Tibial artery (tissue), 4 donors: ENCODE data around the gene ACAD11.
A peak's percentile ranks its signal among the peaks of the same experiment; 100 is the strongest.

ENCODE experiments used
- DNase-seq, 2 donors: peaks; one replicate each; pipeline ENCODE4 v3.0.0-alpha.2; 2019
- H3K27ac ChIP-seq, 2 donors: fragments of 200-600 bp; sonication (generic) in 1 of 2; 1 replicate in 1 of 2; 2 replicates in 1 of 2; pipeline ENCODE4 v1.5.1; 2018 to 2019; ENCODE audit warnings: mild to moderate bottlenecking in 1 of 2
- H3K27me3 ChIP-seq, 2 donors: fragments of 200-600 bp; sonication (generic) in 1 of 2; one replicate each; pipeline versions ENCODE4 v1.5.1 to v1.6.0; 2016 to 2019
- H3K36me3 ChIP-seq, 3 donors: fragments of 200-600 bp; sonication (generic) in 2 of 3; one replicate each; pipeline ENCODE4 v1.5.1; 2016 to 2019; ENCODE audit warnings: mild to moderate bottlenecking in 2 of 3
- H3K4me1 ChIP-seq, 4 donors: fragments of 200-600 bp; sonication (generic) in 2 of 4; 1 replicate in 3 of 4; 2 replicates in 1 of 4; pipeline ENCODE4 v1.5.1; 2016 to 2019
- H3K4me3 ChIP-seq, 2 donors: fragments of 200-600 bp; sonication (generic) in 1 of 2; 1 replicate in 1 of 2; 2 replicates in 1 of 2; pipeline ENCODE4 v1.5.1; 2018 to 2019; ENCODE audit warnings: mild to moderate bottlenecking in 2 of 2
- H3K9me3 ChIP-seq, 3 donors: fragments of 200-600 bp; sonication (generic) in 1 of 3; one replicate each; pipeline ENCODE4 v1.5.1; 2016 to 2019
- intact Hi-C: fragments of 100-400 bp; cut with DNase I; formaldehyde crosslinking; loops from one replicate; pipeline ENCODE4 v1.15.0; 2023; ENCODE audit warnings: low total_unique reads
- TF ChIP-seq, protein P1 (sequence below), 2 experiments: fragments of 200-600 bp in 1 of 2; fragments of 450-650 bp in 1 of 2; IDR thresholded peaks; one replicate each; pipeline ENCODE4 v1.5.1; 2017 to 2019; ENCODE audit warnings: antibody characterized with exemption in 2 of 2, mild to moderate bottlenecking in 1 of 2, moderate library complexity in 1 of 2

The ACAD11 gene

DNA sequence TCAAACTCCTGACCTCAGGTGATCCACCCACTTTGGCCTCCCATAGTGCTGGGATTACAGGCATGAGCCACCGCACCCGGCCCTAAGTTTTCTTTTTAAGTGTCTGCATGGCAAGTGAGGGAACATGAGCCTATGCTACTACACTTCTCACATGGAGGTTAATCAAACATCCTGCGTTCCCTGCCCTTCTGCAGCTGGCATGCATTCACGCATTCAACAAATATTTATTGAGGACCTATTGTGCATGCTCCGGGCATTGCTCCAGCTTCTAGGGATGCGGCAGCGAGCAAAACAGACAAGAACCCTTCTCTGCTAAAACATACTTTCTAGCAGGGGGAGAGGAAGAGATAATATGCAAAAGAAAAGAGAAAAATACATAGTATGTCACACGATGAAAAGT, 105.2 kb downstream of the ACAD11 start:
- Histone ChIP-seq H3K9me3 (no peaks in the 10 kb centered on the region), H3K27ac (no peak overlapping the region), H3K4me3 (no peak overlapping the region), H3K27me3 (no peaks in the 10 kb centered on the region), H3K4me1 (peaks cover 0 to 19% (median 10%) of the 10 kb centered on the region in 4 donors), H3K36me3 (peaks cover 0 to 22% (median 3%) of the 10 kb centered on the region in 3 donors)
- TF ChIP-seq, protein P1, sequence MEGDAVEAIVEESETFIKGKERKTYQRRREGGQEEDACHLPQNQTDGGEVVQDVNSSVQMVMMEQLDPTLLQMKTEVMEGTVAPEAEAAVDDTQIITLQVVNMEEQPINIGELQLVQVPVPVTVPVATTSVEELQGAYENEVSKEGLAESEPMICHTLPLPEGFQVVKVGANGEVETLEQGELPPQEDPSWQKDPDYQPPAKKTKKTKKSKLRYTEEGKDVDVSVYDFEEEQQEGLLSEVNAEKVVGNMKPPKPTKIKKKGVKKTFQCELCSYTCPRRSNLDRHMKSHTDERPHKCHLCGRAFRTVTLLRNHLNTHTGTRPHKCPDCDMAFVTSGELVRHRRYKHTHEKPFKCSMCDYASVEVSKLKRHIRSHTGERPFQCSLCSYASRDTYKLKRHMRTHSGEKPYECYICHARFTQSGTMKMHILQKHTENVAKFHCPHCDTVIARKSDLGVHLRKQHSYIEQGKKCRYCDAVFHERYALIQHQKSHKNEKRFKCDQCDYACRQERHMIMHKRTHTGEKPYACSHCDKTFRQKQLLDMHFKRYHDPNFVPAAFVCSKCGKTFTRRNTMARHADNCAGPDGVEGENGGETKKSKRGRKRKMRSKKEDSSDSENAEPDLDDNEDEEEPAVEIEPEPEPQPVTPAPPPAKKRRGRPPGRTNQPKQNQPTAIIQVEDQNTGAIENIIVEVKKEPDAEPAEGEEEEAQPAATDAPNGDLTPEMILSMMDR (IDR thresholded peaks at IDR 0.05) = no peak
- DNase-seq = no peak
- intact Hi-C loops = no loop called here

DNA sequence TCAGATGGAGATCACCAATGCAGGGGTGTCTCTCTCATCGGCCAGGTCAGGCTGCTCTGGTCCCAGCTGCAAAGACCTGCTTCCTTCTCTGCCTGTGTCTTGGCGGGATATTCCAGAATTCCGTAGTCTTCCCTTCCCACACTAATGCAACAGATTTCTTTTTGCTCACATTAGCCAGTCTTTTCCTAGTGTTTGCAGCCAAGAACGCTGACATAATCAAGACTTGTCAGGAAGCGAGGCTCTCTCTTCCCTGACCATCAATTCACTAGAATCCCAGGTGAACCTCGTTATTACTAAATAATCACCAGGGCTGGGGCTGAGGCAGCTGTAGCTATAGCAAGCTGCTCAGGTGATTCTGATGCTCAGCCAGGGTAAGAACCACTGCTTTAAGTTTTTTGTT, 105.8 kb downstream of the ACAD11 start:
- Histone ChIP-seq H3K4me3 (no peak overlapping the region), H3K36me3 (peaks cover 0 to 16% (median 0%) of the 10 kb centered on the region in 3 donors), H3K9me3 (no peaks in the 10 kb centered on the region), H3K4me1 (peaks cover 0 to 19% (median 10%) of the 10 kb centered on the region in 4 donors), H3K27me3 (no peaks in the 10 kb centered on the region), H3K27ac (no peak overlapping the region)
- TF ChIP-seq, protein P1 (IDR thresholded peaks at IDR 0.05) = no peak
- DNase-seq = no peak
- intact Hi-C loops = no loop called here

DNA sequence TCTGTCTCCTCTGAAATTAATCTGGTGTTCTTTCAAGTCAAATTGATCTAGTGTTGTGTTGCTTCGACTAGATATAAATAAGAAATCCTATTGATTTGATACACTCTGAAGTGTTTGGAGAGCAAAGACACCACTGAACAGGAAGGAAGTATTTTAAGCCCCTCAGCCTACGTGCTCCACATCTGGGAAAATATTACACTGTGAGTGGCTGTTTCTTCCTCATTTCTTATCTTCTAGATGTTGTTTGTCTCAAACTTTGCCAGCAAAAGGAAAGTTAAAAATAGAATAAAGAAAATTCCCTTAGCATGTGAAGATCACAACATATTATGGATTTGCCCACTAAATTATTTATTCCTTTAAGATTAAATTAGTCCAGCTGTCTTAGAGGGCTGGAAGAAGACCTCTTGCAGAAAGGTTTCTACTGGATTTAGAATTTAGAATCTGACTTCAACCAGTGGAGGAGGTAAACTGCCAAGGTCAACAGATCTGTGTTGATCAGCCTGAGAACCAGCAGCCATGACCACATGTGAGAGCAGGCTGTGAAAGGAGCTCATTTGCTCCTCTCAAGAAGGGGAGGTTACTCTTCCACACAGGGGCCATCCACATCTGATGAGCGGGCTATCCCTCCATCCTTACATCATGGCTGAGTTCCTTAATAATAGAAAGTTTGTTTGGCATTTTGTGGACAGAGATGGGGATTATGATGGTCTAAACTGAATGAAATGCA, 108.9 kb downstream of the ACAD11 start:
- peak overlapping the region in 1 of 2 donors; percentile 12 for H3K27ac ChIP-seq

DNA sequence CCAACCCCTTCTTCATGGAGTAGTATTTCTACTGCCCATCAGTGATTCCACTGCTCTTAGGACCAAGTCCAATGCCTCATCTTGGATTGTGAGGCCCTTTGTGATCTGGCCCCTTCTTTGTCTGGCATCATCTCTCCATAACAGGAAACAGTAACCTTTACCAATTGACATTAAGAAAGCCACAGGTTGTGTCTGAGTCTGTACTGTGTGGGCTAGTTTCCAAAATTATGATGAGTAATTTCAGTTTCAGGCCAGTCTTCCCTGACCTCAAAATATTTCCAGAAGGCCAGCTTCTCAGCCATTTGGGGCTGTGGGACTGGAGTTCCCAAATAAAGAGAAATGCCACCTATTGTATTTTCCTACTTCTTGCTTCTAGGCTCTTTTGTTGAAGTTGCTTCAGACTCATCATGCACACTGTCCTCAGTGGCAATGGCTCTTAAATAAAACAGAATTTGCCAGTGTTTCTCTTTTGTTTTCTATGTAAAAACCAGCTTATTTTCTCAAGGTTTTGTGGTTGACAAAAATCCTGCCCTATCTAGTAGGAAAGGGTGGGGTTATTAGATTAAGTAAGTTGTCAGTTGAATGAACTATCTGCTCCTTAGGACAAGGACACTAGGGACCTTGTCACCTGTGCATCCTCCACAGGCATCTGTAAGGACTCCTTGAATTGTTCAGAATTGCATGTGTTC, 109.6 kb downstream of the ACAD11 start:
- intact Hi-C loops = no loop called here

More for the DNA sequence above, 108.9 kb downstream of the ACAD11 start:
- no peaks in the 10 kb centered on the region for H3K36me3 ChIP-seq
- no peak overlapping the region for H3K4me3 ChIP-seq
- no peaks in the 10 kb centered on the region for H3K9me3 ChIP-seq
- TF ChIP-seq, protein P1 (IDR thresholded peaks at IDR 0.05) = no peak
- DNase-seq = no peak
- H3K27me3 ChIP-seq = no peaks in the 10 kb centered on the region
- intact Hi-C loops = no loop called here
- peaks cover 0 to 19% (median 10%) of the 10 kb centered on the region in 4 donors for H3K4me1 ChIP-seq

DNA sequence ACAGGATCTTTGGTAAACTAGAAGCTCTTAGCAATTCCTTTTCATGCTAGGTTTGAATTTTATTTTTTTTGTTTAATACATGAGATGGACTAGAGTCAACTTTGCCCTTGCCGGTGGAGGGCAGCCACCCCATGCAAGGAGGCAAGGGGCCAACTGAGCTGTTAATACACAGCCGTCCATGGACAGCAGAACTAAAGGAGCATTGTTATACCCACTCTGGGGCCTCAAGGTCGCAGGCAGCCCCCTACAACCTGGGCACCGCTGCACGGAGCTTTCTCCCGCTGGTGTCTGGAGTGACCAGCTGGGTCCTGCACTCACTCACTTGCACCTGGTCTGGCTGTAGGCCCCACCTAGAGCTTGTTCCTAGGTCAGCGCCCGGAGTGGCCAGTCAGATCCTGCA, 110.4 kb downstream of the ACAD11 start:
- DNase-seq = no peak
- Histone ChIP-seq H3K27ac (no peak overlapping the region), H3K4me3 (no peak overlapping the region), H3K36me3 (no peaks in the 10 kb centered on the region), H3K4me1 (peaks cover 0 to 25% (median 13%) of the 10 kb centered on the region in 4 donors), H3K9me3 (no peaks in the 10 kb centered on the region), H3K27me3 (no peaks in the 10 kb centered on the region)
- TF ChIP-seq, protein P1 (IDR thresholded peaks at IDR 0.05) = no peak
- intact Hi-C loops = no loop called here

More for the DNA sequence above, 109.6 kb downstream of the ACAD11 start:
- no peaks in the 10 kb centered on the region for H3K27me3 ChIP-seq
- H3K4me1 ChIP-seq = peaks cover 0 to 24% (median 13%) of the 10 kb centered on the region in 4 donors
- TF ChIP-seq, protein P1 (IDR thresholded peaks at IDR 0.05) = no peak
- H3K36me3 ChIP-seq = no peaks in the 10 kb centered on the region
- no peaks in the 10 kb centered on the region for H3K9me3 ChIP-seq
- no peak overlapping the region for H3K4me3 ChIP-seq
- peak overlapping the region in 1 of 2 donors; percentile 12 for H3K27ac ChIP-seq
- DNase-seq = no peak
